ENCODE measurements around the gene CLSTN2.

Gene CLSTN2

GRCh38 chr3:140250010-140250855, 315.2 kb downstream of the CLSTN2 start:
- Histone ChIP-seq H4K20me1 (ENCODE audit: control insufficient read depth, insufficient read depth, low read depth, low read length) (no peaks in the 10 kb centered on the region), H3K9me2 (replicated peaks; ENCODE audit: control insufficient read depth, low read length) (no peaks in the 10 kb centered on the region), H3K4me2 (ENCODE audit: low read length) (no peak overlapping the region), H3K27ac (ENCODE audit: low read depth, low read length) (no peak overlapping the region), H3K79me2 (ENCODE audit: control insufficient read depth, low read length) (no peaks in the 10 kb centered on the region), H3K9me3 (ENCODE audit: control insufficient read depth, insufficient read depth, low read length) (no peaks in the 10 kb centered on the region), H3K36me3 (ENCODE audit: control insufficient read depth, low read length) (no peaks in the 10 kb centered on the region), H3K4me3 (ENCODE audit: low read length) (no peak overlapping the region), H3F3A (ENCODE audit: control insufficient read depth, insufficient read depth) (no peaks in the 10 kb centered on the region), H3K4me1 (ENCODE audit: control insufficient read depth, low read length) (no peaks in the 10 kb centered on the region), H3K27me3 (ENCODE audit: control insufficient read depth, low read length) (no peaks in the 10 kb centered on the region)
- TF ChIP-seq CTCF (IDR thresholded peaks at IDR 0.05; ENCODE audit: low read depth, low read length, poor library complexity, severe bottlenecking) (no peak), EZH2phosphoT487 (IDR thresholded peaks at IDR 0.05; ENCODE audit: borderline replicate concordance, low read length) (no peak)

- Histone ChIP-seq H3K9me3 (ENCODE audit: control insufficient read depth, insufficient read depth, low read length) (no peaks in the 10 kb centered on the region), H3K4me2 (ENCODE audit: low read length) (no peak overlapping the region), H3K79me2 (ENCODE audit: control insufficient read depth, low read length) (no peaks in the 10 kb centered on the region), H3K27me3 (ENCODE audit: control insufficient read depth, low read length) (no peaks in the 10 kb centered on the region), H3K36me3 (ENCODE audit: control insufficient read depth, low read length) (no peaks in the 10 kb centered on the region), H3K9me2 (replicated peaks; ENCODE audit: control insufficient read depth, low read length) (no peaks in the 10 kb centered on the region), H3K4me1 (ENCODE audit: control insufficient read depth, low read length) (no peaks in the 10 kb centered on the region), H4K20me1 (ENCODE audit: control insufficient read depth, insufficient read depth, low read depth, low read length) (no peaks in the 10 kb centered on the region), H3K4me3 (ENCODE audit: low read length) (no peak overlapping the region), H3F3A (ENCODE audit: control insufficient read depth, insufficient read depth) (no peaks in the 10 kb centered on the region), H3K27ac (ENCODE audit: low read depth, low read length) (no peak overlapping the region)
- TF ChIP-seq EZH2phosphoT487 (IDR thresholded peaks at IDR 0.05; ENCODE audit: borderline replicate concordance, low read length) (no peak), CTCF (IDR thresholded peaks at IDR 0.05; ENCODE audit: low read depth, low read length, poor library complexity, severe bottlenecking) (no peak)
Measured at GRCh38 chr3:140250945-140251344, 316.0 kb downstream of the CLSTN2 start.

GRCh38 chr3:140251678-140252077, 316.7 kb downstream of the CLSTN2 start:
- Histone ChIP-seq H3K4me2 (ENCODE audit: low read length) (no peak overlapping the region), H3K27ac (ENCODE audit: low read depth, low read length) (no peak overlapping the region), H3K9me3 (ENCODE audit: control insufficient read depth, insufficient read depth, low read length) (no peaks in the 10 kb centered on the region), H3K36me3 (ENCODE audit: control insufficient read depth, low read length) (no peaks in the 10 kb centered on the region), H3K27me3 (ENCODE audit: control insufficient read depth, low read length) (no peaks in the 10 kb centered on the region), H3K4me3 (ENCODE audit: low read length) (no peak overlapping the region), H3F3A (ENCODE audit: control insufficient read depth, insufficient read depth) (no peaks in the 10 kb centered on the region), H3K4me1 (ENCODE audit: control insufficient read depth, low read length) (no peaks in the 10 kb centered on the region), H3K9me2 (replicated peaks; ENCODE audit: control insufficient read depth, low read length) (no peaks in the 10 kb centered on the region), H3K79me2 (ENCODE audit: control insufficient read depth, low read length) (no peaks in the 10 kb centered on the region), H4K20me1 (ENCODE audit: control insufficient read depth, insufficient read depth, low read depth, low read length) (no peaks in the 10 kb centered on the region)
- TF ChIP-seq CTCF (IDR thresholded peaks at IDR 0.05; ENCODE audit: low read depth, low read length, poor library complexity, severe bottlenecking), result no peak
- no peak for TF ChIP-seq EZH2phosphoT487 (IDR thresholded peaks at IDR 0.05; ENCODE audit: borderline replicate concordance, low read length)

All from DOHH2 (cell line).